HG02885 (cell line): ENCODE results near the gene SH2D1A.
A peak's percentile ranks its signal among the peaks of the same experiment; 100 is the strongest.
"Not testable (repeated sequence)": the region's sequence is repeated elsewhere in the genome, so short reads cannot be mapped to it uniquely, and the experiment has no call there.

Experiments used
- ATAC-seq: cut with Tn5 transposase; IDR thresholded peaks from one replicate; pipeline ENCODE4 v1.9.1; 2021; ENCODE audit warnings: mild to moderate bottlenecking; ENCODE audit not compliant: unreplicated experiment, poor library complexity

Gene SH2D1A

DNA sequence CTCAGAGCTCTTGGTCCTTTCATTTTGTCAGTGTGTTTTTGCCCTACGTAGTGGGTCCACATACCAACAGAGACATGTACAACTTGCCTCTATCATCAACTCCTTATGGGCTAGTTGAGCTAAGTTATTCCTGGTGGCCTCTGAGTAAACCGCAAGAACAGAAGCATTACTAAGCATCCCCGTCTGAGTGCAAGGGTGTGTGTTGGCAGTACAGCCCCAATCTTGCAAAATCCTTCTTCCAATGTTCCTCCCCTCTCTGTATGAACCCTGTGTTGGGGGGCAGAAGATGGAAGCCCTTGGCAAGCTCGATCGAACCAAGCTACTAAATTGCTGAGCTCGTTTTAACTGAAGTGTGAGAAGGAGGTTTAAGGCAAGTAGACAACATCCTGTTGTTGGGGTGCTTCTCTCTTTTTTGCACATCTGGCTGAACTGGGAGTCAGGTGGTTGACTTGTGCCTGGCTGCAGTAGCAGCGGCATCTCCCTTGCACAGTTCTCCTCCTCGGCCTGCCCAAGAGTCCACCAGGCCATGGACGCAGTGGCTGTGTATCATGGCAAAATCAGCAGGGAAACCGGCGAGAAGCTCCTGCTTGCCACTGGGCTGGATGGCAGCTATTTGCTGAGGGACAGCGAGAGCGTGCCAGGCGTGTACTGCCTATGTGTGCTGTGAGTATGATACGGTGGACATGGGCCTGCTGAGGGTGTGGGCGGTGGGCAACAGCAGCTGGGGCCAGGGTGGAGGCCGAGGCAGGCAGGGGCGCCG lies at the start of gene SH2D1A:
Gene SH2D1A, plus strand, starts transcription at position 447 of the 760 bp plus-strand sequence. Its CDS starts 80 bp downstream, at position 527.
- no peak for ATAC-seq

DNA sequence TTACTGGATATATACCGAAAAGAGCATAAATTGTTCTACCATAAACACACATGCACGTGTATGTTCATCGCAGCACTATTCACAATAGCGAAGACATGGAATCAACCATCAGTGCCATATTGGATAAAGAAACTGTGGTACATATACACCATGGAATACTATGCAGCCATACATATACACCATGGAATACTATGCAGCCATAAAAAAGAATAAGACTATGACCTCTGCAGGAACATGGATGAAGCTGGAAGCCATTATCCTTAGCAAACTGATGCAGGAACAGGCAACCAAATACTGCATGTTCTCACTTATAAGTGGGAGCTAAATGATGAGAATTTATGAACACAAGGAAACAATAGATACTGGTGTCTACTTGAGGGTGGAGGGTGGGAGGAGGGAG lies 47.0 kb upstream of the SH2D1A start:
- not testable (repeated sequence) for ATAC-seq

DNA sequence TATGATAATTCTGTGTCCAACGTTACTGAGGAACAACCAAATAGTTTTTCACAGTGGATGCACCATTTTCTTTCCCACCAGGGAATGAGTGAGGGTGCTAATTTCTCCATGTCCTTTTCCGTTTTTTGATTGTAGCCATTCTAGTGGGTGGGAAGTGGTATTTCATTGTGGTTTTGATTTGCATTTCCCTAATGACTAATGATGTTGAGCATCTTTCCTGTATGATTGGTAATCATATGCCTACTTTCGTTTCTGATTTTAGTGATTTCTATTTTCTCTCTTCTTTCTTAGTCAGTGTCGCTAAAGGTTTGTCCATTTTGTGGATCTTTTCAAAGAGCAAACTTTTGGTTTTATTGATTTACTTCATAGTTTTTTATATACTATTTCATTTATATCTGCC lies 46.0 kb upstream of the SH2D1A start:
- ATAC-seq, result no peak

DNA sequence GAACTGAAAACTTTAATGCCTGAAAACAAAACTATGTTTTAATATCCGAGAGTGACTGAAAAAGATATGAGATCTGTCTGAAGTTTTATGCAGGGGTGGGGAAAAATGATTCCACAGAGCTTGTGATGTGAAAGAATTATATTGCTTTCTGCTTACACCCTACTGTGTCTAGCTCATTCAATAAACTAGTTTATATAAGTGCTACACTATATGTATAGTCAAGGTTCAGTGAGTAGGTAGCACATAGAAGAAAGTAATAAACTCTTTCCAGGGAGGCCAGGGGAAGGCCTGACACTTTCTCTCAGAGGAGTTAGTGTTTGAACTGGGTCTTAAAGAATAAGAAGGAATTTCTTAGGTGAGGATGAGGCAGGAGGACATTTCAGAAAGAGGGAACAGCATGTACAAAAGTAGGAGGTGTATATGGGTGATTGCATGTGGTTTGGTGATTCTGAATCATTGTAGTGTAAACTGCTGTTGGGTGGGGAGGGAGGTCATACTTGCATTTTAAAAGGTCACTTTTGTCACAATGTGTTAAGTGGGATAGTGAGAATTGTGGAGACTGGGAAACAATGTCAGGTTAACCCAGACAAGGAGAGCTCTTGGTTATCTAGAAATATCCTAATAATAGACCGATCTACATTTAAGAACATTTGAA lies 39.0 kb upstream of the SH2D1A start:
- ATAC-seq, result no peak

DNA sequence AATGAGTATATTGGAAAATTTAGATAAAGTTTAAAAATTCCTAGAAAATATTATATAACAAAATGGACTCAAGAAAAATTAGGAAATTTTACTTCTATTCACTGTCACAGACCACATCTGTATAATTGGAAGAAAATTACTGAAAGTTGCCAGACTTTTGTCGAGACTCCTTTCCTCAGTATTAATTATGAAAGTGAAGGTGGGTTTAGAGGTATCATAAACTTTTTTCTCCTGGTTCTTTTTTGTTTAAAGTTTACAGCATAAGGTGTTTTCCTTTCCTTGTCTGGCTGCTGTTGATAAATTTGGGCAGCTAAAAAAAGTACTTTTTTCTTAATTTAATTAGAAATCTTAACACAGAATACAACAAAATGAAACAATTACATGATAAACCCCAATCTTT lies 20.6 kb upstream of the SH2D1A start:
- no peak for ATAC-seq

DNA sequence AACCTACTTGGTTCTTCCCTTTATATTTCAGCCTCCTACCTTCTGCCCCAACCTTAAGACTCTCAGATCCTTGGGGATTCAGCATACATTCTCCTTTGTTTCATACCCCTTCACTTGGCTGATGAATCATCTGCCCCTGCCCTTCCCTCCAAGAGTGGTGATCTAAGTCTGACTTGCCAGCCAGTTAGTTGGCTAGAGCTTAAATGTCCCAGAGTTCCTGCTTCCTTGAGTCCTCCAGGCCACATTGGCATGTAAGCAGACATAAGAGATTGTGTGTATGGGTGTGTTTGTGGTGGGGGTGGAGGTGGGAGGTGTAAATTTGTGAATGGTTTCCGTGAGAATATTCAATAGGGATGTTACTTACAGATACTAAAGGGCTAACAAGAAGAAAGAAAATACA lies 17.6 kb upstream of the SH2D1A start:
- no peak for ATAC-seq

DNA sequence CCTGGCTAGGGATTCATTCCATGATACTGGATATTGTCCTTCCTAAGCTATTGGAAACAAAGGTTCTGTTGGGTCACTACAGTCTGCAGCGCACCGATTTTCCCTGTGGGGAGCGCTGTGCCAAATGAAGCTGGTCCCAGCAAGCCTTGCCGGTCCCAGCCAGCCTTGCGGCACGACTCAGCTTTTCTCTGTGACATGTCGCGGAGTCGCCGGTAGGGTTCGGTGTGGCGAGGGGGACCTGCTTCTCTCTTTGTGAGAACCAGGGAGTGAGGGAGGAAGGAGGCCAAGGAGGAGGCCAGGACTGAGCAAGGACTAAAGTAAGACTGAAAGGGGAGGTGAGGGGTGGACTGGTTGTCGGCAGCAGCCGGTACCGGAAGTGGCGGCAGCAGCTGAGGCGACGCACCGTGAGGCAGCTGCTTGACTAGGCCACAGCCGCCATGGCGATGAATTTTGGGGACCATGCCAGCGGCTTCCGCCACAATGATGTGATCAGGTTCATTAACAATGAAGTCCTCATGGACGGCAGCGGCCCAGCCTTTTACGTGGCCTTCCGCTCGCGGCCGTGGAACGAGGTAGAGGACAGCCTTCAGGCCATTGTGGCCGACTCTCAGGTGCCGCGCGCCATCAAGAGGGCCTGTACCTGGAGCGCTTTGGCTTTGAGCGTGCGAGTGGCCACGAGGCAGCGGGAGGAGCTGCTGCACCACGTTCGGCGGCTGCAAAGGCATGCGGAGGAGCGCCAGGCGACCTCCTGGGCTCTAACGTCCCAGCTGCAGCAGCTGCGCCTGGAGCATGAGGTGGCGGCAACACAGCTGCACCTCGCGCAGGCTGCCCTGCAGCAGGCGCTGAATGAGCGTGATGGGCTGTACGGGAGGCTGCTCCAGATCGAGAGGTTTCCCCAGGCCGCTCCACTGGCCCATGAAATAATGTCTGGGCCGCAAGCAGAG lies 13.6 kb upstream of the SH2D1A start, which contains the start of gene TEX13D:
Gene TEX13D, plus strand, starts transcription at position 180 of the 944 bp plus-strand sequence. Its CDS starts 258 bp downstream, at position 438.
- no peak for ATAC-seq

DNA sequence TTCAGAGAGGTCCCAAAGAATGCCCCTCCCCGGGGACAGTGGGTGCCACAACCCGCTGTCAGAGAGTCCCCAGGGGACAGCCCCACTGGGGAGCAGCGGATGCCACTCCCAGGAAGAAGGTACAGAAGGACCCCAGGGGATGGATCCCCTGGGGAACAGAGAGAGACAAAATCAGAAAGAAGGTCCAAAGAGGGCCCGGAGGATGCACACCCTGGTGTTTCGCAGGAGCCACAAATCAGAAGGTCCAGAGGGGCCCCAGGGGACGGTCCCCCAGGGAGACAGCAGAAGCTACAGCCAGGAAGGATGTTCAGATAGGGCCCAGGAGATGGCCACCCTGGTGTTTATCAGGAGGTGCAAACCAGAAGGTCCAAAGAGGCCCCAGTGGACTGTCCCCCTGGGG lies 12.5 kb upstream of the SH2D1A start:
- no peak for ATAC-seq

DNA sequence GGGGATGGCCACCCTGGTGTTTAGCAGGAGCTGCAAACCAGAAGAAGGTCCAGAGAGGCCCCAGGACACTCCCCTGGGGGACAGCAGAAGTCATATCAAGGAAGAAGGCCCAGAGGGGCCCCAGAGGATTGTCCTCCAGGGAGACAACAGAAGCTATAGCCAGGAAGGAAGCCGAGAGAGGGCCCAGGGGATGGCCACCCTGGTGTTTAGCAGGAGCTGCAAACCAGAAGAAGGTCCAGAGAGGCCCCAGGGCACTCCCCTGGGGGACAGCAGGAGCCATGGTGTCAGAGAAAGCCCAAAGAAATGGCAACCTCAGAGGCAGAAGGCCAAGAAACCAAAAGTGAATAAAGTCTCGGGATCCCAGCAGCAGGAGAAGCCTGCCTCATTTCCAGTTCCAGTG lies 11.8 kb upstream of the SH2D1A start:
- ATAC-seq, result not testable (repeated sequence)

DNA sequence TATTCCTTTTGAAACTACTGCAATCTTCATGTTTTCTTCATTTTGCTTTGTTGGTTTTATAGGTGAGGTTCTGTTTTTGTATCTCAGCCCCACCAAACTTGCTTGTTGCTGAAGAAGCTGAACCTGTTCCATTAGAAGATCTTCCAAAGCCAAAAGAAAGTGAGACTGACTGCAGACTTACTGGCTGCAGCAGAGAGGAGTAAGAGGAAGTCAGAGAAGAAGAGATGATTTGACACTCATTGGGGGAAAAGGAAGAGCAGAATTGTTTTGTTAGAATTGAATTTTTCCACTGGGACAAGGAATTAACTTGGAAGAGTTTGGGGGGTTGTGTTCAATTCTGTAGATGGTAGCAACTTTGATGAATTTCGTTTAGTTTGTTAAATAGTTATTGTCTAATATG lies 10.8 kb upstream of the SH2D1A start:
- ATAC-seq, result no peak

DNA sequence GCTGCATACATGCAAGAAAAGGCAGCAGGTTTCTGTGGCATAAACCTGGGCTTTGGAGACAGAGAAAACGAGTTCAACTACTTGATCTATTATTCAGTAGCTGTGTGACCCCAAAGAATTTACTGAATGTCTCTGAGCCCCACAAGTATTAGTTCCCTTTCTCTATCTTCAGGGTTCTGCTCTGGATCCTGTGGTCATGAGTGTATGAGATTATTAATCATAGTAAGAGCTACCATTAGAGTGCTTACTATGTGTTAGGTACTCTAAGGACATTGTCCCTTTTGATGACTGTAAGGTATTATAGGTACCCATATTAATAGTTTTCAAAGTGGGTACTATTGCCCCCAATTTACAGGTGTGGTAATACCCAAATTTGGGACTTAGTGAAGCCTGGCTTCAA lies 8.4 kb upstream of the SH2D1A start:
- no peak for ATAC-seq

DNA sequence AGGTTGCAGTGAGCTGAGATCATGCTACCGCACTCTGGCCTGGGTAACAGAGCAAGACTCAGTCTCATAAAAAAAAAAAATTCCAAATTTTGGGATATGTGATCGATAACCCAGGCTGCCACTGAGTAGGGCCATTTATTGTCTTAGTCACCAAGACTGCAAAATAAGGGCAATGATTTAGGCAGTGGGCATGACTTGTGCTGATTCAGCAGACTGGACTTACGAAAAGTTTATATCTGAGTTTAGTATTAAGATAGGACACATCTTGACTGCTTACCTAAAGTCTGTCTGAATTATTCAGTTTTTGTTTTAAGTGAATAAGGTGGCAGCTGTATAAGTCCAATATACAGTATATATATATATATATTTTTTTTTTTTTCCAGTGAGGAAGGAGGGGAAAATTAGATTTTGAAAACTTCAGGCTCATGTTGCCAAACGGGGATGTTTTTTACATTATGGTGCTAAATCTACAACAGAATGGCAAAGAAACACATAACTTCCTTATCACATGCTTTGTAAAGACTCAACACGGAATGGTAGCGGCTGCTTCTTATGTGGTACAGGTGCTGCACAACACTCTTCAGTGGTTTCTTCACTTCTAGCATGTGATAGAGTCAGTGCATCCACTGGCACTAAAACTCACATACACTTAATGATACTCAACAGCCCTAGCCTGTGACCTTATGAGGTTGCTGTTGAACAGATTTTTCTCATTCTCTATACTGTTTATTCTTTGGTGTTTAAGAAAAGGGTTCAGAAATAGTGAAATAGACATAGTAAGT lies 7.4 kb upstream of the SH2D1A start:
- no peak for ATAC-seq

DNA sequence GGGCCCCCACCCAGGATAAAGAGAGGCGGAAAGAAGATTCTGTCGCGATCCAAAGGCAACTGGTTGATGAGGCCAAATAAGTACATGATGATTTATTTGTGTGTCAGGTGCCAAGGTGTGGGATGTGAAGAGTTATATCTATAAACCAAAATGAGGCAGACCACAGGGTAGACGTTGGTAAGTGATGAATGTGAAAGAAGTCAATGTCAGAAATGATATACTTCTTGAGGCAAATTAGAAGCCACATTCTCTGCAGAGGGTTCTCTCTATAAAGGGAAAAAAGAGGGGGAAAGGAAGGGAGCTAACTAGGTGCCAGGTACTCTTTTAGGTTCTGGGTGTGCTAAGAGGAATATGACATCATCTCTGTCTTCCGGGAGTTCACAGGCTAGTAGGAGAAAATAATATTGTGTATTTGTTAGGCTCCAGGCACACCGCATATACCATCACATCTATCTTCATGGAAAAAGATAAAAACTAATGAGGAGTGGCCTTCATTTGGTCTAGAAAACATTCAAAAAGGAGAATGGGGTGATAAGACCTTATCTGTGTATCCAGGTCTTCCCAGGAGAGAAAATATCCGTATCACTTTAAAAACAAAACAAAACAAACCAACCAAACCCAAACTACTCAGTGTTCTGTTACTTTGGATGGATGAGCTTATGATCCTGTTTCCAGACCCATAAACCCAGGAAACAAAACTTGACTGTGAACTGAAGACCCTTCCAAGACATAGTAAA lies 4.8 kb upstream of the SH2D1A start:
- no peak for ATAC-seq

DNA sequence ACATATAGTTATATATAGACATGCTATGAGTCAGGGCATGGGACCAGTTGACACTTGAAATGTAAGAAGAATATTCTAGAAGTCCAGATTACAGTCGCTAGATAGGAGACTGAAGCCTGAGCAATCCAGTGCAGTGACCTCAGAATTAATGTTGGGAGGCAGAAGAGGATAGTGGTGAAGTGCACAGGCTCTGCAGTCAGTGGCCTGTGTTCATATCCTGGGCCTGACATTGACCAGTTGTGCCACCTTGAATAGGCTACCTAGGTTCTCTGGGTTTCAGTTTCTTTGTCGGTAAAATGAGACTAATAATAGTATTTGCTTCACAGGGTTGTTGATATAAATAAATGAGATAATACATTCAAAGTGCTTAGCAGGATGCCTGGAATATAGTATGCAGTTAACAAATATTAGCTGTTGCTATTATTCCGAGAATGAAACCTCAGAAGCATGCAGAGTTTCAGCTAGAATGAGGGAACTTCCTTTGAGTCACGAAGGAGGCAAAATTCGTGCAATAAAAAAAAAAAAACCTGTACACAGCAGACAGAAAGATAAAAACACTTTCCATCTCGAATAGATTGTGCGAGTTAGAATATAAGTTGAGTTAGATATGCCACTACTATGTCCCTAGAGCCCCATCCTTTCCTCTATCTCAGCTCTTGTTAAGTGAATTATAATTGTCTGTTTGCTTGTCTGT lies 4.0 kb upstream of the SH2D1A start:
- no peak for ATAC-seq

DNA sequence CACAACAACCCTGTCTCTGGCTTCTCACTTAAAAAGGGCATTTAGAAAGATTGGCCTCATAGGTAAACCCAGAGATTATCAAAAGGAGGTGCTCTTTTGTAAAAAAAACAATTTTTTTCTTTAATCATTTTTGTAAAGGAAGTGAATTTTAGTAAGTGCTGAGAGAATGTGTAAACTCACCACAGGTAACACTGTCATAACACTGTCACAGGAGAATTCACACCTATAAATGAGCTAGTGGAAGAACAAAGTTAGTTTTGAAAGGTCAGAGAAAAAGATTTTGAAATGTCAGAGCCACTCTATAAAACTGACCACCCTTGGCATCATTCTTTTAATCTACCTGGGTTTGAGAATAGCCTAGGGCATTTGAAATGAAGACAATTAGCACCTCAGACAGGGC lies 3.3 kb upstream of the SH2D1A start:
- no peak for ATAC-seq

DNA sequence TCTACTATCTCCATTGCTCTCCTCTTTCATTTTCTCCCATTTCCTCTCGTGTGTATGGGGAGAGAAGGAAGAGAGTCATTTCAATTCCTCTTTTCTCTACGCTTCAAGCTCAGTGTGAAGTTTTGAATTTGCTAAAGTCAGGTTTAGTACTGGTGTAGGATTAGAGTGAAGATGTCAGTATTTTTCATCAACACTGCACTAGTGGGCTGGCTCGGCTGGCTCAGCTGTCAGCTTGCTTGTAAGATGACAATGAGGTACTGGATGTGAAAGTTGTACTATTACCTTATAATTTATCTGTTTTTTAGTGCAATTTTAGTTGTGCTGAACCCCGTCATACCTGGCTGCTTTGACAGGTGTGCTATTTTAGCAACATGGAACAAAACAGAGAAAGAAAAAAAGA lies 2.1 kb upstream of the SH2D1A start:
- peak; percentile 44 for ATAC-seq

DNA sequence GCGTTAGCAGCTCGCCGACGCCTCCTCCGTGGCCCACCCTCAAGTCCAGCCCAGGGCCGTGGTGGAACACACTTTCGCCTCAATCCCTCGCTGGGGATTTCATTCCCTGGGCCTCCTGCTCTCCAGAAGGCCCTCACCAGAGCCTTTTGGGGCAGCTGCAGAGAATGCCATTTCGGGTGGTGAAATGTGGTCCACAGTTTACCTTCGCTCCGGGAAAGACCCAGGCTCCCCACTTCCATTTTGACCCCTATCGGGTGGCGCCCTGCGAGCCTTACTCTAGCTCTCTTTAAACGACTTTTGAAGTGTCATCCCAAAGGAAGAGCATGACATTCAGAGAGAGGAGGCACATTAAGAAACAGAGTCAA lies 496 bp downstream of the SH2D1A start:
- ATAC-seq, result no peak

DNA sequence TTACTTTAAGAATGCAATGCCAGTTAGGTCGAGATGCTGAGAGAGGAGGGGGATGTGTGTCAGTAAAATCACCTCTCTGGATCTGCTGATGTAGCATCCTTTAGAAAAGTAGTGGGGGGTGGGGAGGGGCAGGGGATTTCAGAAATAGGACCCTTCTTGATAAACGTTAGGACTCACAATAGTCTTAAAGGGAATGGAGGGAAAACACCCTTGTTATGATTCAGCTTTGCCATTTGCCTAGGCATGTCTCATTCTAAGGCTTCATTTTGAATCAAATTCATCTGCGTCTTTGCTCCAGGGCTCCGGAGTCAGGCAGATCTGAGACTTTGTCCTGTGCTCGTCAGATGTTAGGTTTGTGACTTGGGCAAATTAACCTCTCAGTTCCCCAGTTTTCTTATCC lies 879 bp downstream of the SH2D1A start:
- no peak for ATAC-seq

DNA sequence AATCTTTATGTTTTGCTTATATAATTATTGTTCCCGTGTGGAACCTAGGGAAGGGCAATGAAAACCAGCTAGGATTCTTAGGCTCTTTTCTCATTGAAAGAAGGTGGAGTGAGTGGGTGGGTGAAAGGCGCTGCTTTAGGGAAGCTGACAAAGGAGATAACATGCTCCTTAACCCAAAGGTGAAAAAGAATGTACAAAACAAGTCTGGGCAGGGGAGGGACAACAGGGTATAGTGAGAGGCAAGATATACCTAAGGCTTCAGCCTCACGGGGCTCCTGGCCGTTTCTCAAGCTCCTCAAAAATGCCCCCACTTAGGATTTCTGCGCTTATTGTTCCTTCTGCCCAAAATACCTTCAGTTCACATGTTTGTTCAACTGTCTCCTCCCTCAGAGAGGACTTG lies 1.8 kb downstream of the SH2D1A start:
- no peak for ATAC-seq
